ENCODE results near the gene TMEM26.

The TMEM26 gene

GRCh38 chr10:61476529-61476928 lies 23.3 kb upstream of the TMEM26 start:
- TF ChIP-seq TAF1 (IDR thresholded peaks at IDR 0.05; ENCODE audit: borderline replicate concordance, low read depth, low read length) = no peak
- no peak for TF ChIP-seq POLR2AphosphoS5 (IDR thresholded peaks at IDR 0.05; ENCODE audit: low read depth, low read length)
- TF ChIP-seq POLR2A (IDR thresholded peaks at IDR 0.05; ENCODE audit: low read depth, low read length) = no peak
- FAIRE-seq (no peak), DNase-seq (ENCODE audit: insufficient read length) (no peak)

- DNase-seq (ENCODE audit: insufficient read length) (no peak), FAIRE-seq (no peak)
- TF ChIP-seq POLR2A (IDR thresholded peaks at IDR 0.05; ENCODE audit: low read depth, low read length) = no peak
These were observed 22.3 kb upstream of the TMEM26 start for GRCh38 chr10:61475449-61475873.

GRCh38 chr10:61472090-61472674 lies 19.0 kb upstream of the TMEM26 start:
- TF ChIP-seq POLR2A (IDR thresholded peaks at IDR 0.05; ENCODE audit: low read depth, low read length) = no peak
- TF ChIP-seq TAF1 (IDR thresholded peaks at IDR 0.05; ENCODE audit: borderline replicate concordance, low read depth, low read length) = no peak
- no peak for TF ChIP-seq POLR2AphosphoS5 (IDR thresholded peaks at IDR 0.05; ENCODE audit: low read depth, low read length)
- DNase-seq (ENCODE audit: insufficient read length) = no peak
- FAIRE-seq = no peak

- TF ChIP-seq POLR2AphosphoS5 (IDR thresholded peaks at IDR 0.05; ENCODE audit: low read depth, low read length) = no peak
- no peak for TF ChIP-seq TAF1 (IDR thresholded peaks at IDR 0.05; ENCODE audit: borderline replicate concordance, low read depth, low read length)
- TF ChIP-seq POLR2A (IDR thresholded peaks at IDR 0.05; ENCODE audit: low read depth, low read length) = no peak
- no peak for DNase-seq (ENCODE audit: insufficient read length)
- no peak for FAIRE-seq
These were observed 18.3 kb upstream of the TMEM26 start for GRCh38 chr10:61471491-61471890.

GRCh38 chr10:61470740-61471139 lies 17.6 kb upstream of the TMEM26 start:
- no peak for FAIRE-seq
- TF ChIP-seq POLR2AphosphoS5 (IDR thresholded peaks at IDR 0.05; ENCODE audit: low read depth, low read length) = no peak
- TF ChIP-seq POLR2A (IDR thresholded peaks at IDR 0.05; ENCODE audit: low read depth, low read length) = no peak
- TF ChIP-seq TAF1 (IDR thresholded peaks at IDR 0.05; ENCODE audit: borderline replicate concordance, low read depth, low read length) = no peak
- DNase-seq (ENCODE audit: insufficient read length) = no peak

- FAIRE-seq = no peak
- no peak for DNase-seq (ENCODE audit: insufficient read length)
- TF ChIP-seq POLR2A (IDR thresholded peaks at IDR 0.05; ENCODE audit: low read depth, low read length) (no peak), POLR2AphosphoS5 (IDR thresholded peaks at IDR 0.05; ENCODE audit: low read depth, low read length) (no peak), TAF1 (IDR thresholded peaks at IDR 0.05; ENCODE audit: borderline replicate concordance, low read depth, low read length) (no peak)
These were observed 12.9 kb upstream of the TMEM26 start for GRCh38 chr10:61465901-61466632.

- DNase-seq (ENCODE audit: insufficient read length) (no peak), FAIRE-seq (no peak)
- no peak for TF ChIP-seq POLR2A (IDR thresholded peaks at IDR 0.05; ENCODE audit: low read depth, low read length)
- TF ChIP-seq POLR2AphosphoS5 (IDR thresholded peaks at IDR 0.05; ENCODE audit: low read depth, low read length) = no peak
- no peak for TF ChIP-seq TAF1 (IDR thresholded peaks at IDR 0.05; ENCODE audit: borderline replicate concordance, low read depth, low read length)
These were observed 12.0 kb upstream of the TMEM26 start for GRCh38 chr10:61465171-61465496.

GRCh38 chr10:61464461-61465170 lies 11.4 kb upstream of the TMEM26 start:
- TF ChIP-seq POLR2AphosphoS5 (IDR thresholded peaks at IDR 0.05; ENCODE audit: low read depth, low read length) = no peak
- DNase-seq (ENCODE audit: insufficient read length) (no peak), FAIRE-seq (no peak)

- TF ChIP-seq TAF1 (IDR thresholded peaks at IDR 0.05; ENCODE audit: borderline replicate concordance, low read depth, low read length) (no peak), POLR2AphosphoS5 (IDR thresholded peaks at IDR 0.05; ENCODE audit: low read depth, low read length) (no peak), POLR2A (IDR thresholded peaks at IDR 0.05; ENCODE audit: low read depth, low read length) (no peak)
- no peak for DNase-seq (ENCODE audit: insufficient read length)
- FAIRE-seq = no peak
These were observed 10.1 kb upstream of the TMEM26 start for GRCh38 chr10:61463035-61463909.

- TF ChIP-seq TAF1 (IDR thresholded peaks at IDR 0.05; ENCODE audit: borderline replicate concordance, low read depth, low read length) = no peak
- no peak for TF ChIP-seq POLR2AphosphoS5 (IDR thresholded peaks at IDR 0.05; ENCODE audit: low read depth, low read length)
- no peak for TF ChIP-seq POLR2A (IDR thresholded peaks at IDR 0.05; ENCODE audit: low read depth, low read length)
- DNase-seq (ENCODE audit: insufficient read length) = no peak
- no peak for FAIRE-seq
These were observed 7.7 kb upstream of the TMEM26 start for GRCh38 chr10:61460835-61461234.

GRCh38 chr10:61458031-61458430 lies 4.8 kb upstream of the TMEM26 start:
- DNase-seq (ENCODE audit: insufficient read length) = no peak
- FAIRE-seq = no peak
- TF ChIP-seq TAF1 (IDR thresholded peaks at IDR 0.05; ENCODE audit: borderline replicate concordance, low read depth, low read length) (no peak), POLR2AphosphoS5 (IDR thresholded peaks at IDR 0.05; ENCODE audit: low read depth, low read length) (no peak), POLR2A (IDR thresholded peaks at IDR 0.05; ENCODE audit: low read depth, low read length) (no peak)
